ENCODE results near the gene EHBP1L1.
"Not testable (repeated sequence)": the region's sequence is repeated elsewhere in the genome, so short reads cannot be mapped to it uniquely, and the experiment has no call there.

EHBP1L1 gene

GRCh38 chr11:65636108-65637031 is 60.5 kb downstream of the EHBP1L1 start:
- peaks cover 12% of the 10 kb centered on the region for H3K4me1 ChIP-seq (ENCODE audit: insufficient read depth, low read length)
- no peaks in the 10 kb centered on the region for H3K9me3 ChIP-seq (ENCODE audit: control insufficient read depth, insufficient read depth, low read length)
- H3K36me3 ChIP-seq (ENCODE audit: insufficient read depth, low read length) = peaks cover 14% of the 10 kb centered on the region; the same call in 1 of the 2 replicates
- H3K9ac ChIP-seq (ENCODE audit: low read depth, low read length) = no peak overlapping the region

- H3K36me3 ChIP-seq (ENCODE audit: insufficient read depth, low read length) = peaks cover 14% of the 10 kb centered on the region; the same call in 1 of the 2 replicates
- H3K4me1 ChIP-seq (ENCODE audit: insufficient read depth, low read length) = peaks cover 12% of the 10 kb centered on the region
- no peaks in the 10 kb centered on the region for H3K9me3 ChIP-seq (ENCODE audit: control insufficient read depth, insufficient read depth, low read length)
- H3K9ac ChIP-seq (ENCODE audit: low read depth, low read length) = peak overlapping the region; percentile 84
These were observed 61.2 kb downstream of the EHBP1L1 start for GRCh38 chr11:65637032-65637557.

GRCh38 chr11:65637794-65638419 is 62.1 kb downstream of the EHBP1L1 start, which contains the start of gene SIPA1:
Gene SIPA1 (plus strand): TSS chr11:65638101. CDS start chr11:65640922, 2,821 bp downstream.
- Histone ChIP-seq H3K36me3 (ENCODE audit: insufficient read depth, low read length) (peaks cover 14% of the 10 kb centered on the region; the same call in 1 of the 2 replicates), H3K9me3 (ENCODE audit: control insufficient read depth, insufficient read depth, low read length) (no peaks in the 10 kb centered on the region), H3K9ac (ENCODE audit: low read depth, low read length) (peak within 1 kb of the TSS; percentile 84), H3K4me1 (ENCODE audit: insufficient read depth, low read length) (peaks cover 16% of the 10 kb centered on the region)

- not testable (repeated sequence) for H3K36me3 ChIP-seq (ENCODE audit: insufficient read depth, low read length); H3K9me3 ChIP-seq (ENCODE audit: control insufficient read depth, insufficient read depth, low read length); H3K9ac ChIP-seq (ENCODE audit: low read depth, low read length)
- peaks cover 26% of the 10 kb centered on the region for H3K4me1 ChIP-seq (ENCODE audit: insufficient read depth, low read length)
These were observed 63.4 kb downstream of the EHBP1L1 start for GRCh38 chr11:65639228-65639597.

- Histone ChIP-seq H3K36me3 (ENCODE audit: insufficient read depth, low read length) (peaks cover 6% of the 10 kb centered on the region; the same call in 1 of the 2 replicates), H3K9me3 (ENCODE audit: control insufficient read depth, insufficient read depth, low read length) (no peaks in the 10 kb centered on the region), H3K9ac (ENCODE audit: low read depth, low read length) (no peak overlapping the region), H3K4me1 (ENCODE audit: insufficient read depth, low read length) (peaks cover 26% of the 10 kb centered on the region)
These were observed 64.0 kb downstream of the EHBP1L1 start for GRCh38 chr11:65639623-65640482.

GRCh38 chr11:65640483-65641296 is 64.8 kb downstream of the EHBP1L1 start:
- Histone ChIP-seq H3K9me3 (ENCODE audit: control insufficient read depth, insufficient read depth, low read length) (no peaks in the 10 kb centered on the region), H3K9ac (ENCODE audit: low read depth, low read length) (no peak overlapping the region), H3K36me3 (ENCODE audit: insufficient read depth, low read length) (peaks cover 3% of the 10 kb centered on the region; the same call in 1 of the 2 replicates), H3K4me1 (ENCODE audit: insufficient read depth, low read length) (peaks cover 26% of the 10 kb centered on the region)

GRCh38 chr11:65641297-65642013 is 65.6 kb downstream of the EHBP1L1 start:
- Histone ChIP-seq H3K9me3 (ENCODE audit: control insufficient read depth, insufficient read depth, low read length) (no peaks in the 10 kb centered on the region), H3K9ac (ENCODE audit: low read depth, low read length) (peak overlapping the region; percentile 52; the same call in 1 of the 2 replicates), H3K4me1 (ENCODE audit: insufficient read depth, low read length) (peaks cover 26% of the 10 kb centered on the region), H3K36me3 (ENCODE audit: insufficient read depth, low read length) (no peaks in the 10 kb centered on the region)
